Transverse colon (tissue), 4 donors: ENCODE results near the gene LMTK3.
A peak's percentile ranks its signal among the peaks of the same experiment; 100 is the strongest.

Experiments
- CTCF ChIP-seq, 5 experiments: fragments of 200-600 bp in 3 of 5; fragments of 450-650 bp in 2 of 5; sonication (generic) in 3 of 5; IDR thresholded peaks; 1 replicate in 2 of 5; 2 replicates in 3 of 5; pipeline ENCODE4 v1.5.1; 2016 to 2017; ENCODE audit warnings: antibody characterized with exemption in 5 of 5, inconsistent platforms in 3 of 5, mild to moderate bottlenecking in 2 of 5, moderate library complexity in 1 of 5
- EP300 ChIP-seq: sonication (generic); formaldehyde crosslinking; IDR thresholded peaks from one replicate; pipeline ENCODE4 v1.6.1; 2017; ENCODE audit warnings: antibody characterized with exemption, low read depth
- POLR2A ChIP-seq: fragments of 450-650 bp; IDR thresholded peaks from one replicate; pipeline ENCODE4 v1.6.1; 2016; ENCODE audit warnings: antibody characterized with exemption, mild to moderate bottlenecking, moderate library complexity
- POLR2AphosphoS5 ChIP-seq, 3 donors: sonication (generic); formaldehyde crosslinking; IDR thresholded peaks; one replicate each; pipeline ENCODE4 v1.6.1; 2016; ENCODE audit warnings: antibody characterized with exemption in 3 of 3

DNA sequence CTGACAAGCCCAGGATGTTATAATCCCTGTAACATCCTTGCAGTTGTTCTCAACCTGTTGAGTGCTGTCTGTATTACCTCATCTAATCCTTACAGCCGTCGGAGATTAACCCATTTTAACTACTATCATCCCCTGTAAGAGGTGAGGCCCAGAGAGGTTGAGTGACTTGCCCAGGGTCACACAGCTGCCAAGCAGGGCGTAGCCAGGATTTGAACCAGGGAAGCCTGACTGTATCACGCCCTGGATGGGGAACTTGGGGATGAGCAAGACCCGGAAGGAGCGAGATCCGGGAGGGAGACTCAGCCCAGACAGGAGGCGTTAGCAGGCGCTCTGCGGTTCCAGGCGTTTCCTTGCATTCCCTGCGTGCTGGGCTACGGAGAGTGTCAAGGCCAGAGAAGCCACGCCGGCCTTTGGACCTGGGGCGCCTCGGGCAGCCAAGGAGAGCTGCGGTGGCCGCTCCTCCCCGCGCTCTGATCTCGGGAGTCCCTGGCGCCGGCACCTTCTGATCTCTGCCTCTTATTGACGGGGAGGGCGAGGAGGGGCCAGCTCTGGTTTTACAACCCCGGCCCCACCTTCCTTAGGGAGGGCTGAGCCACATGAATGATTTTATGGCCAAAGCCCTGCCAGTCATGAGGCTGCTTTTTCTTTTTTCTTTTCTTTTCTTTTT is 46.5 kb upstream of the LMTK3 start:
- TF ChIP-seq CTCF (IDR thresholded peaks at IDR 0.05) (no peak), POLR2A (no peak), EP300 (peak; percentile 41), POLR2AphosphoS5 (IDR thresholded peaks at IDR 0.05) (peak in 1 of 3 donors; percentile 63)
